Skin of body (tissue), 2 donors: ENCODE data around the gene TSEN15. TPM values are rescaled to one million over a fixed set of nuclear protein-coding genes. Genes with fewer than 3 reads are reported as not detected.
"Not testable (repeated sequence)": the region's sequence is repeated elsewhere in the genome, so short reads cannot be mapped to it uniquely, and the experiment has no call there.

ENCODE experiments used
- DNase-seq: peaks from one replicate; lab custom pipeline; 2025; lab: John Stamatoyannopoulos, UW
- total RNA-seq: library from RNA; depleted of rRNA; stranded (reverse); fragments of >200 nt; gene quantifications from one replicate; pipeline ENCODE4 v1.2.3, GENCODE V29; 2014

Gene TSEN15
- total RNA-seq, 1 donor from 2014 or later: 25.3 TPM

DNA sequence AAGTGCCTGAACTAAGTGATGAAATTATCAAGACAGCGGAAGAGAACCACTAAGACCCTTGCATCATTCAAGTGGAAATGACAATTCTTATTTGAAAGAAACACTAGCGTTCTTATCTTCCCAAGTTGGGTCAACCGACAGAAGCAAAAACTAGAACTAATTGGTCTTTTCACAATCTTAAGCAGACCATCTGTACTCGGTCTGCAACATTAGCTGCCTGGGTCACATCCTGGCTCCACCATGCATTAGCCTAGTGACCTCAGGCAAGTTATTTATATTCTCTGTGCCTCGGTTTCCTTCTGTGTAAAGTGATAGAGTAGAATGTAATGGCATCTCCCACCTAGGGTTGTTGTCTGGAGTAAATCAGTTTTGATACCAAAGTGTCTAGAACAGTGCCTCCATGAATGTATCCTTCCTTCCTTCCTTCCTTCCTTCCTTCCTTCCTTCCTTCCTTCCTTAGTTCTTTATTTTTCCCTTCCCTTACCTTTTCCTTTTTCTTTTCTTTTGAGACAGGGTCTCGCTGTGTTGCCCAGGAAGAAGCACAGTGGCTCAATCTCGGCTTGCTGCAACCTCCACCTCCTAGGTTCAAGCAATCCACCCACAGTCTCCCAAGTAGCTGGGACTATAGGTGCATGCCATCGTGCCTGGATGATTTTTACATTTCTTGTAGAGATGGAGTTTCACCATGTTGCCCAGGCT is 20.0 kb upstream of the TSEN15 start:
- no peak for DNase-seq

DNA sequence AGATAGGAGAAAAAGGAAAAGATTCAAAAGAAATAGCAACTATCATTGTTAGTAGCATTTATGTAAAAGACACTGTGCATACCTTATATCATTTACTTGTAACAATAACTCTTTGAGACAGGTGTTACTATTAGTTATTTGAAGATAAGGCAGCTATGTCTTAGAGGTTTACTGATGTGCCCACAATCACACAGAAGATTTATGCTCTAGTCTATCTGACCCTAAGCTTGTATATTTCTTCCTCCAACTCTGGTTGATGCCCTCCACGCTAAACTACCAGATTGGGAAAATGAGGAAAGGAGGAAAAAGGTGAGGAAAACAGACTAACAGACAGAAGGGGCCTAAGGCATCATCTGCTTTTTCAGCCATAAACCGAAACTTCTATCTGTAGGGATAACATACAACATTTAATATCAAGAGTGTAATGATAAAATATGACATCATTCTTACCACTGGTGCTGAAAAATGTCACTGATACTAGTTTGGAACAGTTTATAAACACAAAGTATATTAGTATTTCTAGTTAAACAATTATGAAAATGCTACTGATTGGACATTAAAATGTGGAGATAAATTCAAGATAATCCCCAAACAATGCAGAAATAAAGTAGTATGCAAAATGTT is 19.1 kb upstream of the TSEN15 start:
- no peak for DNase-seq

DNA sequence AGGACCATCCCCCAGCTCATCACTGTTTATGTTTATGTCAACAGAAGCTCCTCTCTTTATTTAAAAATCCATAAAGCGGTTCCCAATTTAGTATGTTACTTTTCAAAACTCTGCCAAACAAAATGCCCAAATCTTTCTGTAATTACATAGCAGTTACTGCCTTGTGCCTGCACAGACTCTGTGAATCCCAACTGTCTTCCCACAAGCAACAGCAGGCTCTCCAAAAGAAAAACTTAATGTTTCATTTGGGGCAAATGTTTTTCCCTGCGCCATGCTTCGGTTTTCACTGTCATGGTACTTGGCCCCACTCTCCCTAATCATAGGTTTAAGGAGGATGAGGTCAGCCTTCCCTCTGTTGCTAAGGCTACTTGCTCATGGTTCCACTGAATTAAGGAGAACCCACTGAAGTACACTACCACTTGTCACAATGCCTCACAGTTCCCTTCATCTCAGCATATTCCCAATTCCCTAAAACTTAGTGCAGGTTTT is 18.6 kb upstream of the TSEN15 start:
- no peak for DNase-seq

GRCh38 chr1:184033711-184034167 is 17.8 kb upstream of the TSEN15 start:
- DNase-seq: no peak

DNA sequence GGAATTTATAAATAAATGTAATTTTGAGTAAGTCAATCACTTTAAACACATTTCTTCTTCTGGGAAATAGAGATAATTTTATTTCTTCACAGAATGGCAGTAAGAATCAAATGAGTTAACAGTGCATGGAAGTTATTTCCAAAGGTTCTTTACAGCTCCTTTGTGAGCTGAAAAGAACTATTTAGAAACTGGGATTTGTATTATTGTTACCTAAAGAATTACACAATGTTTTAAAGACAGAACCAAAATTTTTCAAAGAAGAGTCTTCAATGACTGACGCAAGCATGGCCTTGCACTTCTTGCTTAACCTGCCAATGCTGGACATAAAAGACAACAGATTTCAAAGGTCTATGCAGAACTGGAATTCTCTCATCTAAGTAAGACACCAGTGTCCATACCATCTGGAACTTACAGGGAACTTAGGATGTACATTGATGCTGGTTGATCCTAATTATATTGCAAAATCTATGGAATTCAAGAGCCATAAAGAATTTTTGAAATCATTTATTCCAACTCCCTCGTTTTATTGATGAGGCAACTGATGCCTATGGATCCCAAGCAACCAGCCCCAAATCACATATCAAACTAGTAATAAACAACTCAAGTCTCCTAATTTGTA is 16.7 kb upstream of the TSEN15 start:
- no peak for DNase-seq

- DNase-seq: no peak
Measured at GRCh38 chr1:184035719-184036516, 15.6 kb upstream of the TSEN15 start.

GRCh38 chr1:184036517-184036949 is 15.0 kb upstream of the TSEN15 start:
- DNase-seq: no peak

- no peak for DNase-seq
Measured at GRCh38 chr1:184037849-184038591, 13.5 kb upstream of the TSEN15 start.

DNA sequence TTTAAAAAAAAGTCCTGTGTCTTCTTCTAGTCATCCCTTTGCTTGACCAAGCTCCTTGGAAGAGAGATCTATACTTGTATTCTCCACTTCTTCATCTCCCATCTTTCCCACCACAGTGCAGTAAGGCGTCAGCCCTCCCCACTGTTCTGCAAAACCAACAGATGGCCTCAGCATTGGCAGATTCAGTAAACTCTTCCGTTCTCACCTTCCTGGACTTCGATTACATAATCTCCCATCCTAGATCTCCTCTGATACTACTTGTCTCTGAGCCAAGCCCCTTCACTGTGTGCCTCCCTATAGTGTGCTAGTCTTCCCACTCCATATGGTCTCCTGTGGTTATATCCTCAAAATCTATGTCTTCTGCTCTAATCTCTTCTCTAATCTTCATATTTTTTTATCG is 12.4 kb upstream of the TSEN15 start:
- no peak for DNase-seq

GRCh38 chr1:184041731-184042130 is 9.8 kb upstream of the TSEN15 start:
- no peak for DNase-seq

- DNase-seq: not testable (repeated sequence)
Measured at GRCh38 chr1:184043315-184043714, 8.2 kb upstream of the TSEN15 start.

DNA sequence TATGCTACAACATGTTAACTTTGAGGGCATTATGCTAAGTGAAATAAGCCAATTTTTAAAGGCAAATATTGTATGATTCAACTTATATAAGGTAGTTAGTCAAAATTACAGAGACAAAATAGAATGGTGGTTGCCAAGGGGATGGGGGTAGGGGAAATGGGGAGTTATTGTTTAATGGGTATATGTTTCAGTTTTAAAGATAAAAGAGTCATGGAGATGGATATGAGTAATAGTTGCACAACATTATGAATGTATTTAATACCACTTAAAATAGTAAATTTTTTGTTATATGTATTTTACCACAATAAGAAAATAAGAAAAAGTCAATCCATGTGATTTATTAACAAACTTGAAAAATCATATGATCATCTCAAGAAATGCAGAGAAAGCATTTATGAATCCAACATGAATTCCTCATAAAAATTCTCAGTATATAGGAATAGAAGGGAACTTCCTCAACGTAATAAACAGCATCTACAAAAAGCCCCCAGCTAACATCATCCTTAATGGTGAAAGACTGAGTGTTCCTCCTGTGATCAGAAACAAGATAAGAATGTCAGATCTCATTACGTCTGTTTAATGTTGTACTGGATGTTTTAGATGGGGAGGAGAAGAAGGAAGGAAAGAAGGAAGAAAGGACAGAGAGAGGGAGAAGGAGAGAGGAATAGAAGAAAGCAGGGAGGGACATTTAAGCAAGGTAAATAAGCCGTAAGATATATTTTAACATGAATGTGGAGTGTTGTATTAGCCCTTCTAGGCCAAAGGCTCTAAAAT is 6.7 kb upstream of the TSEN15 start:
- DNase-seq: no peak

- not testable (repeated sequence) for DNase-seq
Measured at GRCh38 chr1:184047541-184047940, 4.0 kb upstream of the TSEN15 start.

- no peak for DNase-seq
Measured at GRCh38 chr1:184048561-184049240, 2.8 kb upstream of the TSEN15 start.

DNA sequence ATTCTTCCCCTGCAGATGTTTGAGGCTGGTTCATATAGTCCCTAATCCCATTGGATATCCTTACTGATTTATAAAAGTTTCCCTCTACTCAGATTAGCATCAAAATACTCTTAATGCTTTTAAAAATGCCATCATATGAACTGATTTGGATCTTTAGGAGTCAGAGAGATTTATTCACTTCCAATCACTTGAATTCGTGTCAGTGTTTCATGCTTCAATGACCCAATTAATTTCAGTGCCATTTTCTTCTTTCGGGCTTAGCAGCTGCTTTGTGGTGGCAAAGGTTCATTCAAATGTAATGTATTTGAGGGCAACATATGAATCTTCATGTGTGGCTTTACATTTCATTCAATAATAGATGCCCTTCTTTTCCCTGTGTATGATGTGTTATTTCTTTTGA is 2.2 kb upstream of the TSEN15 start:
- no peak for DNase-seq

GRCh38 chr1:184049836-184050468 is 1.6 kb upstream of the TSEN15 start:
- no peak for DNase-seq

DNA sequence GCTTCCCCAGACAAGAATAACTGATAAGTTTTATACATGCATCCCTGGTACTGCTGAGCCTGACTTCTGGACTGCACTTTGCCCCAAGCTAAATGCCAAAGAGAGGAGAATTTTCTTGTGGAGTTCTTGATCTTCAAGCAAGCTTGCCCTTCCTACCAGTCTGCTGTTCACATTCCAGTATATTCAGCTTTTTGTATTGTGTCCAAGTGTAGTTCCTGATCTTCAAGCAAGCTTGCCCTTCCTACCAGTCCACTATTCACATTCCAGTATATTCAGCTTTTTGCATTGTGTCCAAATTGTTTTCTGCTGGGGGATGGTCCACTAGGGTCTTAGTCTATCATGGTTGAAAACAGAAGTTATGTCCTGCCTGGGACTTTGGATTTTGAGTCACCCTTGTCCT is 894 bp upstream of the TSEN15 start:
- DNase-seq: no peak

DNA sequence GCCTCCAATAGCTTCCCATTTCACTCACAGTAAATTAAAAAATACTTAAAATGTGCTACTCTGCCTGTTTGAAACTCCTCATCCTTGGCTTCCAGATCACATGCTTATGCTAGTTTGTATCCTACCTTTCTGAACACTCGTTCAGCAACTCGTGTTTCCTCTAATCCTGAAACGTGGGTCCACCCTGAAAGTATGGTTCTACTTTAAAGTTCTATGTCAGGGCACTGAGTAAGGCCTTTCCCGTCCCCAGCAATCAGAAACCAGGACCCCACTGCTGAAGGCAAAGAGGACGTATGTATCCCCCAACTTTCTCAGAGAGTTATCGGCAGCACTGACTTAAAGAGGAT is 419 bp upstream of the TSEN15 start:
- no peak for DNase-seq

- DNase-seq: no peak
Measured at GRCh38 chr1:184052194-184052559, 647 bp downstream of the TSEN15 start.
